GM12891 (cell line): ENCODE data around the gene AGPAT3.

Experiments used
- PAX5 ChIP-seq: IDR thresholded peaks from 2 replicates; pipeline ENCODE4 v1.6.1; 2011; ENCODE audit warnings: low read length, moderate library complexity, mild to moderate bottlenecking; ENCODE audit not compliant: insufficient read depth, severe bottlenecking
- POLR2A ChIP-seq: IDR thresholded peaks from 2 replicates; pipeline ENCODE4 v1.6.1; 2011; ENCODE audit warnings: low read depth, low read length, control low read depth
- POLR2AphosphoS5 ChIP-seq: IDR thresholded peaks from 2 replicates; pipeline ENCODE4 v1.6.1; 2011; ENCODE audit warnings: low read depth, low read length, control low read depth
- TAF1 ChIP-seq: IDR thresholded peaks from 2 replicates; pipeline ENCODE4 v1.6.1; 2011; ENCODE audit warnings: low read depth, low read length, control low read depth

GRCh38 chr21:43902441-43902840 lies 37.4 kb downstream of the AGPAT3 start:
- TF ChIP-seq POLR2A (no peak), TAF1 (no peak), POLR2AphosphoS5 (no peak), PAX5 (no peak)
